WTC11 (cell line): Measurements from ENCODE around the gene C1QL2. TPM values are rescaled to one million over a fixed set of nuclear protein-coding genes. Genes with fewer than 3 reads are reported as not detected.

Source experiments
- ATAC-seq: fragments of 200-7000 bp; cut with Tn5 transposase; 2 replicates; pipeline ENCODE4 v1.10.0; 2021; ENCODE audit warnings: mild to moderate bottlenecking, moderate library complexity
- CTCF ChIA-PET: fragments of 300-600 bp; sonication (Branson Sonifier 250); formaldehyde crosslinking; loops from one replicate; lab custom pipeline; 2021; ENCODE audit warnings: antibody characterized with exemption; lab: Charles Lee
- POLR2A ChIA-PET: fragments of 350-600 bp; sonication (Branson Sonifier 250); formaldehyde crosslinking; loops from one replicate; lab custom pipeline; 2021; ENCODE audit warnings: antibody characterized with exemption; lab: Charles Lee
- DNase-seq: peaks from one replicate; pipeline ENCODE4 v3.0.0; 2021; ENCODE audit warnings: low spot score
- H3K27ac Mint-ChIP-seq: 2 replicates; pipeline ENCODE4 v1.8.0; 2021; ENCODE audit warnings: mixed read lengths
- H3K27me3 Mint-ChIP-seq: 2 replicates; pipeline ENCODE4 v1.8.0; 2021; ENCODE audit warnings: low read depth, mild to moderate bottlenecking, moderate library complexity, mixed read lengths
- H3K36me3 Mint-ChIP-seq: 2 replicates; pipeline ENCODE4 v1.8.0; 2021; ENCODE audit warnings: mixed read lengths
- H3K4me1 Mint-ChIP-seq: 2 replicates; pipeline ENCODE4 v1.8.0; 2022; ENCODE audit warnings: mixed read lengths
- H3K4me3 Mint-ChIP-seq: 2 replicates; pipeline ENCODE4 v1.8.0; 2021; ENCODE audit warnings: mild to moderate bottlenecking, moderate library complexity, mixed read lengths
- H3K9me3 Mint-ChIP-seq: 2 replicates; pipeline ENCODE4 v1.8.0; 2021; ENCODE audit warnings: mixed read lengths
- ARID4B ChIP-seq: sonication (generic); formaldehyde crosslinking; IDR thresholded peaks from 2 replicates; pipeline ENCODE4 v1.8.0; 2023; ENCODE audit warnings: missing genetic modification reagents, mild to moderate bottlenecking, borderline replicate concordance
- ATF3 ChIP-seq: sonication (generic); formaldehyde crosslinking; conservative IDR thresholded peaks from 2 replicates; pipeline ENCODE4 v1.8.1; 2022; ENCODE audit warnings: mild to moderate bottlenecking, missing genetic modification reagents
- CBFB ChIP-seq: sonication (generic); formaldehyde crosslinking; IDR thresholded peaks from 2 replicates; pipeline ENCODE4 v1.8.1; 2022; ENCODE audit warnings: mild to moderate bottlenecking, low read depth, missing genetic modification reagents
- CREM ChIP-seq: sonication (generic); formaldehyde crosslinking; IDR thresholded peaks from 2 replicates; pipeline ENCODE4 v1.8.1; 2022; ENCODE audit warnings: mild to moderate bottlenecking, missing genetic modification reagents, moderate library complexity
- E2F1 ChIP-seq: sonication (generic); formaldehyde crosslinking; IDR thresholded peaks from 2 replicates; pipeline ENCODE4 v1.8.0; 2022; ENCODE audit warnings: mild to moderate bottlenecking, missing genetic modification reagents
- E2F4 ChIP-seq: sonication (generic); formaldehyde crosslinking; IDR thresholded peaks from 2 replicates; pipeline ENCODE4 v1.8.1; 2022; ENCODE audit warnings: low read depth, mild to moderate bottlenecking, moderate library complexity, missing genetic modification reagents, borderline replicate concordance
- ETV6 ChIP-seq: sonication (generic); formaldehyde crosslinking; IDR thresholded peaks from 2 replicates; pipeline ENCODE4 v1.8.1; 2022; ENCODE audit warnings: mild to moderate bottlenecking, missing genetic modification reagents
- NFE2L1 ChIP-seq: sonication (generic); formaldehyde crosslinking; IDR thresholded peaks from 2 replicates; pipeline ENCODE4 v1.8.1; 2023; ENCODE audit warnings: missing genetic modification reagents
- NFYB ChIP-seq: sonication (generic); formaldehyde crosslinking; conservative IDR thresholded peaks from 2 replicates; pipeline ENCODE4 v1.8.0; 2022; ENCODE audit warnings: low read depth, missing genetic modification reagents
- SP1 ChIP-seq: sonication (generic); formaldehyde crosslinking; conservative IDR thresholded peaks from 2 replicates; pipeline ENCODE4 v1.8.1; 2022; ENCODE audit warnings: missing genetic modification reagents
- TCF7 ChIP-seq: sonication (generic); formaldehyde crosslinking; IDR thresholded peaks from 2 replicates; pipeline ENCODE4 v1.8.0; 2022; ENCODE audit warnings: mild to moderate bottlenecking, low read depth, missing genetic modification reagents, moderate library complexity
- TEAD1 ChIP-seq: sonication (generic); formaldehyde crosslinking; IDR thresholded peaks from 2 replicates; pipeline ENCODE4 v1.8.0; 2022; ENCODE audit warnings: mild to moderate bottlenecking, missing genetic modification reagents
- ZBTB43 ChIP-seq: sonication (generic); formaldehyde crosslinking; IDR thresholded peaks from 2 replicates; pipeline ENCODE4 v1.8.1; 2023; ENCODE audit warnings: mild to moderate bottlenecking, missing genetic modification reagents
- ZNF138 ChIP-seq: sonication (generic); formaldehyde crosslinking; conservative IDR thresholded peaks from 2 replicates; pipeline ENCODE4 v1.8.1; 2022; ENCODE audit warnings: mild to moderate bottlenecking, moderate library complexity, missing genetic modification reagents
- ZNF416 ChIP-seq: fragments of 250-450 bp; sonication (Bioruptor Pico); IDR thresholded peaks from 2 replicates; pipeline ENCODE4 v1.9.0; 2021; ENCODE audit warnings: mild to moderate bottlenecking, inconsistent platforms
- total RNA-seq: library from RNA; stranded (reverse); gene quantifications from 3 replicates; pipeline ENCODE4 v1.2.3, GENCODE V29; 2021

Gene C1QL2
- total RNA-seq, 1 experiment from 2014 or later = 1.0 TPM

GRCh38 chr2:119126650-119127049 lies 31.9 kb downstream of the C1QL2 start (continued):
- no peak for TF ChIP-seq ATF3 (CRISPR knock-in tag)
- TF ChIP-seq ZNF138 (CRISPR knock-in tag) = no peak

GRCh38 chr2:119123389-119123788 lies 35.2 kb downstream of the C1QL2 start:
- CTCF ChIA-PET = interaction anchor here (1.4 to 1.5 kb wide), 2 partner anchors 19 to 168 kb away, joined by 3 to 4 read pairs; no protein-coding TSS in a partner anchor
- no peak overlapping the region for H3K4me3 Mint-ChIP-seq
- no peak for ATAC-seq

GRCh38 chr2:119122663-119123062 lies 35.9 kb downstream of the C1QL2 start:
- H3K27me3 Mint-ChIP-seq = peaks cover 31% of the 10 kb centered on the region
- no peak overlapping the region for H3K27ac Mint-ChIP-seq
- H3K4me3 Mint-ChIP-seq = no peak overlapping the region
- H3K36me3 Mint-ChIP-seq = no peaks in the 10 kb centered on the region
- DNase-seq (no peak), ATAC-seq (no peak)
- H3K9me3 Mint-ChIP-seq = no peaks in the 10 kb centered on the region
- POLR2A ChIA-PET = no interaction called here
- CTCF ChIA-PET = interaction anchor here (0.8 to 1.4 kb wide), 2 partner anchors 73 to 169 kb away, joined by 3 read pairs; no protein-coding TSS in a partner anchor
- H3K4me1 Mint-ChIP-seq = peaks cover 52% of the 10 kb centered on the region
- TF ChIP-seq ATF3 (CRISPR knock-in tag) (no peak), ETV6 (CRISPR knock-in tag) (no peak), E2F4 (no peak), TEAD1 (CRISPR knock-in tag) (no peak), SP1 (CRISPR knock-in tag) (no peak), NFYB (CRISPR knock-in tag) (no peak), ZBTB43 (CRISPR knock-in tag) (no peak), ARID4B (CRISPR knock-in tag) (no peak), ZNF416 (CRISPR knock-in tag) (no peak), E2F1 (CRISPR knock-in tag) (no peak), NFE2L1 (CRISPR knock-in tag) (no peak), CREM (CRISPR knock-in tag) (no peak)

More at GRCh38 chr2:119123389-119123788, 35.2 kb downstream of the C1QL2 start:
- no peak for TF ChIP-seq CBFB
- TF ChIP-seq ARID4B (CRISPR knock-in tag) = no peak
- no peak for TF ChIP-seq TCF7 (CRISPR knock-in tag)
- POLR2A ChIA-PET = no interaction called here
- peaks cover 45% of the 10 kb centered on the region for H3K4me1 Mint-ChIP-seq
- H3K36me3 Mint-ChIP-seq = no peaks in the 10 kb centered on the region
- H3K27me3 Mint-ChIP-seq = peaks cover 29% of the 10 kb centered on the region
- DNase-seq = no peak
- H3K9me3 Mint-ChIP-seq = no peaks in the 10 kb centered on the region
- H3K27ac Mint-ChIP-seq = no peak overlapping the region
